NCI-H69 (cell line): ENCODE measurements around the gene CCR7.
"Not testable (repeated sequence)": the region's sequence is repeated elsewhere in the genome, so short reads cannot be mapped to it uniquely, and the experiment has no call there.

Source experiments
- DNase-seq: peaks from one replicate; lab custom pipeline; 2025; lab: John Stamatoyannopoulos, UW

The CCR7 gene

DNA sequence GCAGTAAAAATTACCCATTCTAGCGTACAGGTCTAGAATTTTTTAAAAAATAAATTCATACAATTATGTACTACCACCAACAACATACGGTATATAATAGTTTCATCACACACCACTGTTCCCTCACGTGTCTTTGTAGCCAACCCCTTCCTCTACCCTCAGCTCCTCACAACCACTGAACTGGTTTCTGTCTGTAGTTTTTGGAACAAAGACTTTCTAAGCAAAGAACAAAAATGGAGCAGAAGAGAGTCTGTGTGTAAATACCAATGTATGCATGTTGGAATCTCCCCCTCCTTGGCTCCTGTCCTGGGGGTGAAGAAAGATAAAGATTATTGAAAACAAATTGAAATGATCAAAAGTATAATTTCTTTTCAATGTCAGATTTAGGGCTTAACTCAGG, 31.9 kb upstream of the CCR7 start:
- DNase-seq: no peak

- peak; percentile 54 for DNase-seq
These were observed 31.1 kb upstream of the CCR7 start for GRCh38 chr17:40596261-40596919.

DNA sequence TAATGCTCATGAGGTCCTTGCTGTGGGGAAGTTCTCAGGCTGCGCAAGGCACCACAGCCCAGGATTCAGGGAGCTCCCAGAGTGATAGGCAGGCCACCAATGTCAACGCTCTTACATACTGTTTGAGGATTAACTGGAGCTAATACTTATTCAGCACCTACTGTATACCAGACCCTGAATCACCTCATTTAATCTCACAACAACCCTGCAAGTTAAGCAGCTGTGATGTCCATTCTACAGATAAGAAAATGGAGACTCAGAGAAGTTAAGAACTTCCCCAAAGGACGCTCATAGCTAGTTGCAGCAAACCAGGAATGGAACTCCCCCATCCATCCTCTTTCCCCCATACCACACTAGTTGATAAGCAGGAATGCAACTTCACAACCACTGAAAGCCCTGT, 25.5 kb upstream of the CCR7 start:
- no peak for DNase-seq

GRCh38 chr17:40588552-40588951, 23.3 kb upstream of the CCR7 start:
- DNase-seq: no peak

- DNase-seq: not testable (repeated sequence)
These were observed 21.0 kb upstream of the CCR7 start for GRCh38 chr17:40586264-40586663.

DNA sequence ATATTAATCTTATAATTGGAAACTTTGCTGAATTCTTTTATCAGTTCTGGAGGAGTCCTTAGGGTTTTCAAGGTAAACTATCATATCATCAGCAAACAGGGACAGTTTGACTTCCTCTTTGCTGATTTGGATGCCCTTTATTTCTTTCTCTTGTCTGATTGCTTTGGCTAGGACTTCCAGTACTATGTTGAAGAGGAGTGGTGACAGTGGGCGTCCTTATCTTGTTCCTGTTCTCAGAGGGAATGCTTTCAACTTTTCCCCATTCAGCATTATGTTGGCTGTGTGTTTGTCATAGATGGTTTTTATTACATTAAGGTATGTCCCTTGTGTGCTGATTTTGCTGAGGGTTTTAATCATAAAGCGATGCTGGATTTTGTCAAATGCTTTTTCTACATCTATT, 19.7 kb upstream of the CCR7 start:
- not testable (repeated sequence) for DNase-seq

- peak; percentile 94 for DNase-seq
These were observed 17.1 kb upstream of the CCR7 start for GRCh38 chr17:40582328-40582901.

GRCh38 chr17:40580140-40580539, 14.9 kb upstream of the CCR7 start:
- DNase-seq: no peak

DNA sequence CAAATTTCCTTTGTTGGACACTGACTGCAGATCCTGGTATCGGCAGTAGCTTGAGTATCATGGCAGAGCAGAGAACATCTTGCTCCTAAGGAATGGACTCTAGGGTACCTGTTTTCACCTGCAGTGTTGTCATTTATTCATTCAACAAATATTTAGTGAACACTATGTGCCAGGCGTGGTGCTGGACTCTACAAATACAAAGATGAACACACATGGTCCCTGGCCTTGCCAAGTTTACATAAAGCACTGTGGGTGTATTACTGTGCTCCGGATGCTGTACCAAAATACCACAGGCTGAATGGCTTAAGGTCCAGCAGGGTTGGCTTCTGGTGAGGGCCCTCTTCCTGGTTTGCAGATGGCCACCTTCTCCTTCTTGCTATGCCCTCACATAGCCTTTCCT, 14.2 kb upstream of the CCR7 start:
- DNase-seq: no peak

DNA sequence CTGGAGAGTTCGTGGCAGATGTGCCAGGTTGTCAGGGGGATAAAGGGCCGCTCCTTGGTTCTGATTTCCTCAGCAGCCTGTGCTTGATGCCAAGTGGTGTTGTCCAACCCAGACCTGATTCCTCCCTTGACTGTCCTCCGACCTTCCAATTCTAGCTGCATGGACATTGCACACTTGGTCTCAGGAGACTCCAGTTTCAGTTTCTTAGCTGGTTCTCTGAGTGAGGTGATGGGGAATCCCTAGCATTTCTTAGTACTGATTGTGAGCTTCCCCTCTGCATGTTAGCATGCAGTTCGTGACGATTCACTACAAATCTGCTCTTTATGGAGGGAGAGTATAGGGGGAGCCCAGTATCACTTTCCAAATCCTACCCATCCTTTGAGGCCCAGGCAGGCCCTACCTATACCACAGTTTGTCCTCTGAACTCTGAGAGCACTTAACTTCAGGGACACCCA, 12.4 kb upstream of the CCR7 start:
- DNase-seq: no peak

DNA sequence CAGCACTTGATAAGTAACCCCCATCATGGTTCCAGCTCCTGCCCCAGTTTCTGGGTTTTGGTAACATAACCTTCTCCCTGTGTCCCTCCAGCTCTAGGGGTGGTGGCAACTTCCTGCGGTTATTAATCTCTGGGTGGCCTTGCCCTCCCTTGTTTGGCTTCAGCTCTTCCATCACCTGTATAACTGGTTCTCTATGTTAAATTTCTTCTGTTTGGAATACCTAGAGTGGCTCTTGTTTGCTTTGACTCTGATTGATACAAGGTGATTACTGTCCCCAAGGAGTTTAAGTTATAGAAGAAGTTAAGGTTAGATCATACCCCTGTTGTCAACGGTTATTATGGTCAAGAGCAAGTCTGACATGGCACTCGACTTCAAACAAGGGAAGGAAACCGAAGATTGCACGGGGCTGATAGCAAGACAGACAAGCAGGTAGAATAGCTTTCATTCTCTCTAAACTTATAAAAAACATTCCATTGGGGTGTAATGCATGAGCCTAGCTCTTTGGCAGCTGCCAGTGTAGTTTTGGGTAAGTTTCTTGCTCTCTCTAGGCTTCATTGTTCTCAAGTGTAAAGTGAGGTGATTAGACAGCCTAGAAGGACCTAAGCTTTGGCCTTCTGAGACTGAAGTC, 11.0 kb upstream of the CCR7 start:
- DNase-seq: no peak

DNA sequence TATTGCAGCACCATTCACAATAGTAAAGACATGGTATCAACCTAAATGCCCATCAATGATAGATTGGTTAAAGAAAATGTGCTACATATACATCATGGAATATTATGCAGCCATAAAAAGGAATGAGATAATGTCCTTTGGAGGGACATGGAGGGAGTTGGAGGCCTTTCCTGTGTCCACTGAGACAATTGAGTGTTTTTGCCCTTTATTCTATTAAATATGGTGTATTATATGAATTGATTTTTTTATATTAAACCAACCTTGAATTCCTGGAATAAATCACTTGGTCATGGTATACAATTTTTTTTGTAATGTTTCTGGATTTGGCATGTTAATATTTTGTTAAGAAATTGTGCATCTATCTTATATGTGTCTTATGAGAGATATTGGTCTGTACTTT, 9.0 kb upstream of the CCR7 start:
- DNase-seq: no peak

- not testable (repeated sequence) for DNase-seq
These were observed 7.1 kb upstream of the CCR7 start for GRCh38 chr17:40572245-40572993.

DNA sequence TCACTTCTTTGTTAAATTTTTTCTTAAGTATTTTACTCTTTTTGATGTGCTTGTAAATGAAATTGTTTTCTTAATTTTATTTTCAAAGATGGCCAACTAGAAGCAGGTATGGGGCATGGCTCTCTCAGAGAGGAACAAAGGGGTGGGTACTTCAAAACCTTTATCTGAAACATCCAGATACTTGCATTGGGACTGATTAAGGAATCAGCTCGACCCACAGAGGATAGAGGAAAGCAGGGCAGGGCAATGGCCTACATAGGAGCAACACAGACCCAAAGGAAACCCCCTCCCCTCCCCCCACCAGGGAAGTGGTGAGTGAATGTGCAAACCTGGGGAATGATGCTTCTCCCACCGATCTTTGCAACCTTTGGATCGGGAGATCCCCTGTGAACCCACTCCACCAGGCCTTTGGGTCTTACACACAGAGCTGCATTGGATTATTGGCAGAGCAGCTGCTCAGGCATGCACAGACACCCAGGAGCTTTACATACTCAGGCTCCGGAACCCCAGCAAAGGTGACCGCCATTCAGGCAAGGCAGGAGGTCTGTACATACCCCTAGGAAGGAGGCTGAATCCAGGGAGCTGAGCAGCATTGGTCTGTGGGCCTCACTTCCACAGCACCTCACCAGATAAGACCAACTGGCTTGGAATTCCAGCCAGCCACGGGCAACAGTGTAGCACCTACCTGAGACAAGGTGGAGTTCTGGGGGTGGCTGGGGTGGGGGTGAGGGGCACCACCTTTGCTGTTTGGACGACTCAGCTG, 3.0 kb upstream of the CCR7 start:
- DNase-seq: no peak

DNA sequence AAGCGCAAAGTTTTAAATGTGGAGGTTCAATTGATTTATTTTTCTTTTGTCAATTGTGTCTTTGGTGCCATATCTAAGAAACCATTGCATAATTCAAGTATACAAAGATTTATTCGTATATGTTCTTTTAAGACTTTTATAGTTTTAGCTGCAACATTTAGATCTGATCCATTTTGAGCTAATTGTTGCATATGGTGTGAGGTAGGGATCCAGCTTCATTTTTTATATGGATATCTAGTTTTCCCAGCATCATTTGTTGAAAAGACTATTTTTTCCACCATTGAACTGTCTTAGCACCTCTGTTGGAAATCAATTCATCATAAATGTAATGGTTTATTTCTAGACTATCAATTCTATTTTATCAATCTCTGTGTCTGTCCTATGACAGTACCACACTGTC, 2.1 kb upstream of the CCR7 start:
- DNase-seq: no peak

DNA sequence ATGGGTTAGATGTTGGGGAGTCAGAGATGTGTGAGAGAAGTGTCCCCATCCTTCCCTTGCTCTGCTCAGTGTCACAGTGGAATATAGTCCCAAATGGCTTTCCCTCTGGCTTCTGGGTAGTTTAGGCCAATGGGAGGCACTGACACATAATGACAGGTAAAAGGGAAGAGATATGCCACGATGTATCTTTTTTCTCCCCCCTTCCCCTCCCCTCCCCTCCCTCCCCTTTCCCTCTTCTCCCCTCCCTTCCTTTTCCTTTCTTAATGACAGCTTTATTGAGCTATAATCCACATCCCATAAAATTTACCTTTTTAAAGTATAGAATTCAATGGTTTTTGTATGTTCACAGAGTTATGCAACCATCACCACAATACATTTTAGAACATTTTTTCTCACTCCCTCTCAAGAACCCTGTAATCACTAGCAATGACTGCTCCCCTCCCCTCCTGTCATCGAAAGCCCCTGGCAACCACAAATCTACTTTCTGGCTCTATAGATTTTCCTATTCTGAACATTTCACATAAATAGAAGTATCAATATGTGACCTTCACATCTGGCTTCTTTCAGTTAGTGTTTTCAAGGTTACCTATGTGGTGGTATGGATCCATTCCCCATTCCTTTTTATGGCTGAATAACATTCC, 617 bp upstream of the CCR7 start:
- DNase-seq: no peak

GRCh38 chr17:40564195-40564882, 933 bp downstream of the CCR7 start:
- no peak for DNase-seq

GRCh38 chr17:40563220-40564052, 1.8 kb downstream of the CCR7 start:
- no peak for DNase-seq

- DNase-seq: no peak
These were observed 2.4 kb downstream of the CCR7 start for GRCh38 chr17:40562838-40563219.
